Right ventricle myocardium superior (tissue), 1 donor: ENCODE measurements around the gene ABHD17C. TPM values are rescaled to one million over a fixed set of nuclear protein-coding genes. Genes with fewer than 3 reads are reported as not detected.

Experiments used
- ATAC-seq: fragments of 200-7000 bp; cut with Tn5 transposase; one replicate; pipeline ENCODE4 v1.9.1; 2020; ENCODE audit warnings: mild to moderate bottlenecking; ENCODE audit not compliant: poor library complexity
- DNase-seq: peaks from one replicate; pipeline ENCODE4 v3.0.0-alpha.2; 2020
- intact Hi-C: fragments of 100-400 bp; cut with DNase I; formaldehyde crosslinking; loops from one replicate; pipeline ENCODE4 v1.11.2; 2022
- total RNA-seq: library from RNA; stranded (reverse); fragmentation: NEBNext Ultra II Directional; extraction: Animal tissue kit (Norgen Biotek cat#: 25700); gene quantifications from one replicate; pipeline ENCODE4 v1.2.1, GENCODE V29; 2021
- donor health status: DM: no; HTN: yes; CAD: no; lungs with severe emphysema.

ABHD17C gene
- total RNA-seq, 1 donor from 2014 or later = 8.0 TPM

- ATAC-seq (no peak), DNase-seq (no peak)
- intact Hi-C loops = loop anchor here (5.0 kb wide), 3 partner anchors 161 to 321 kb away; no protein-coding TSS in a partner anchor
These were observed 82.9 kb downstream of the ABHD17C start for GRCh38 chr15:80777826-80778620.

GRCh38 chr15:80778621-80778963 lies 83.5 kb downstream of the ABHD17C start:
- intact Hi-C loops = loop anchor here (5.0 kb wide), 3 partner anchors 161 to 321 kb away; no protein-coding TSS in a partner anchor
- no peak for DNase-seq
- no peak for ATAC-seq

GRCh38 chr15:80778964-80779657 lies 84.0 kb downstream of the ABHD17C start, which contains the start of gene CEMIP:
TSS of gene CEMIP (plus strand) at chr15:80779370. CDS start at chr15:80873880, 94,510 bp downstream.
- ATAC-seq (peak; percentile 90), DNase-seq (peak; percentile 83)
- intact Hi-C loops = loop anchor here (5.0 kb wide), 3 partner anchors 162 to 322 kb away; no protein-coding TSS in a partner anchor

GRCh38 chr15:80779658-80780415 lies 84.7 kb downstream of the ABHD17C start:
- intact Hi-C loops = loop anchor here (5.0 kb wide), 4 partner anchors 163 to 323 kb away; no protein-coding TSS in a partner anchor
- no peak for DNase-seq
- no peak for ATAC-seq

- ATAC-seq (peak; percentile 47), DNase-seq (peak; percentile 70)
- intact Hi-C loops = loop anchor here (5.0 kb wide), 1 partner anchor 187 kb away; no protein-coding TSS in a partner anchor
These were observed 85.5 kb downstream of the ABHD17C start for GRCh38 chr15:80780416-80781221.

- intact Hi-C loops = loop anchor here (5.0 kb wide), 1 partner anchor 184 kb away; no protein-coding TSS in a partner anchor
- no peak for DNase-seq
- ATAC-seq = no peak
These were observed 88.2 kb downstream of the ABHD17C start for GRCh38 chr15:80783260-80783659.

GRCh38 chr15:80785335-80785734 lies 90.2 kb downstream of the ABHD17C start:
- intact Hi-C loops = no loop called here
- no peak for ATAC-seq
- no peak for DNase-seq

- ATAC-seq (no peak), DNase-seq (no peak)
- intact Hi-C loops = no loop called here
These were observed 90.8 kb downstream of the ABHD17C start for GRCh38 chr15:80785811-80786354.

GRCh38 chr15:80787316-80787715 lies 92.2 kb downstream of the ABHD17C start:
- DNase-seq = no peak
- no peak for ATAC-seq
- intact Hi-C loops = no loop called here

GRCh38 chr15:80788536-80788935 lies 93.4 kb downstream of the ABHD17C start:
- ATAC-seq (no peak), DNase-seq (no peak)
- intact Hi-C loops = no loop called here

- DNase-seq (no peak), ATAC-seq (no peak)
- intact Hi-C loops = no loop called here
These were observed 94.2 kb downstream of the ABHD17C start for GRCh38 chr15:80789296-80789695.

GRCh38 chr15:80789796-80790195 lies 94.7 kb downstream of the ABHD17C start:
- no peak for ATAC-seq
- intact Hi-C loops = no loop called here
- no peak for DNase-seq

GRCh38 chr15:80790236-80790635 lies 95.1 kb downstream of the ABHD17C start:
- ATAC-seq (no peak), DNase-seq (no peak)
- intact Hi-C loops = no loop called here

GRCh38 chr15:80791004-80791403 lies 95.9 kb downstream of the ABHD17C start:
- no peak for ATAC-seq
- intact Hi-C loops = no loop called here

GRCh38 chr15:80796407-80796806 lies 101.3 kb downstream of the ABHD17C start:
- DNase-seq (no peak), ATAC-seq (no peak)
- intact Hi-C loops = no loop called here

More at GRCh38 chr15:80791004-80791403, 95.9 kb downstream of the ABHD17C start:
- no peak for DNase-seq

- intact Hi-C loops = no loop called here
- no peak for DNase-seq
- no peak for ATAC-seq
These were observed 103.8 kb downstream of the ABHD17C start for GRCh38 chr15:80798911-80799310.

- DNase-seq = no peak
- ATAC-seq = no peak
- intact Hi-C loops = no loop called here
These were observed 105.0 kb downstream of the ABHD17C start for GRCh38 chr15:80800067-80800466.
